Measurements from ENCODE around the gene PTGS2. TPM values are rescaled to one million over a fixed set of nuclear protein-coding genes. Genes with fewer than 3 reads are reported as not detected.

The PTGS2 gene
- total RNA-seq, 1 donor from 2014 or later: not detected

DNA sequence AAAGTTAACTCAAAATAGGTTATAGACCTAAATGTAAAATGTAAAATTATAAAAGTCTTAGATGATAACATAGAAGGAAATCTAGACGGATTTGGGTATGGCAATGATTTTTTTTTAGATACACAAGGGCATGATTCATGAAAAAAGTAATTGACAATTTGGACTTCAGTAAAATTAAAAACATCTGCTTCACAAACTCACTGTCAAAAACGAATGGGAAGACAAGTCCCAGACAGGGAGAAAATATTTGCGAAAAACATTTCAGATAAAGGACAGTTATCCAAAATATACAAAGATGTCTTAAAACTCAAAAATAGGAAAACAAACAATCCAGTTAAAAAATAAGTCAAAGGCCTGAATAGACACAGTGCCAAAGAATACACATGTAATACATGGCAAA is 9.7 kb upstream of the PTGS2 start:
- H3K4me1 Mint-ChIP-seq (ENCODE audit: low read depth, unreplicated experiment): no peaks in the 10 kb centered on the region
- no peaks in the 10 kb centered on the region for H3K9me3 Mint-ChIP-seq (ENCODE audit: unreplicated experiment)
- H3K36me3 Mint-ChIP-seq (ENCODE audit: unreplicated experiment): no peaks in the 10 kb centered on the region
- TF ChIP-seq, protein P1, sequence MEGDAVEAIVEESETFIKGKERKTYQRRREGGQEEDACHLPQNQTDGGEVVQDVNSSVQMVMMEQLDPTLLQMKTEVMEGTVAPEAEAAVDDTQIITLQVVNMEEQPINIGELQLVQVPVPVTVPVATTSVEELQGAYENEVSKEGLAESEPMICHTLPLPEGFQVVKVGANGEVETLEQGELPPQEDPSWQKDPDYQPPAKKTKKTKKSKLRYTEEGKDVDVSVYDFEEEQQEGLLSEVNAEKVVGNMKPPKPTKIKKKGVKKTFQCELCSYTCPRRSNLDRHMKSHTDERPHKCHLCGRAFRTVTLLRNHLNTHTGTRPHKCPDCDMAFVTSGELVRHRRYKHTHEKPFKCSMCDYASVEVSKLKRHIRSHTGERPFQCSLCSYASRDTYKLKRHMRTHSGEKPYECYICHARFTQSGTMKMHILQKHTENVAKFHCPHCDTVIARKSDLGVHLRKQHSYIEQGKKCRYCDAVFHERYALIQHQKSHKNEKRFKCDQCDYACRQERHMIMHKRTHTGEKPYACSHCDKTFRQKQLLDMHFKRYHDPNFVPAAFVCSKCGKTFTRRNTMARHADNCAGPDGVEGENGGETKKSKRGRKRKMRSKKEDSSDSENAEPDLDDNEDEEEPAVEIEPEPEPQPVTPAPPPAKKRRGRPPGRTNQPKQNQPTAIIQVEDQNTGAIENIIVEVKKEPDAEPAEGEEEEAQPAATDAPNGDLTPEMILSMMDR (IDR thresholded peaks at IDR 0.05; ENCODE audit: partially characterized antibody, unreplicated experiment): no peak
- H3K4me3 Mint-ChIP-seq (ENCODE audit: unreplicated experiment): no peak overlapping the region
- H3K27ac Mint-ChIP-seq (ENCODE audit: unreplicated experiment): no peak overlapping the region
- H3K27me3 Mint-ChIP-seq (ENCODE audit: unreplicated experiment): peaks cover 2% of the 10 kb centered on the region
- DNase-seq: no peak

DNA sequence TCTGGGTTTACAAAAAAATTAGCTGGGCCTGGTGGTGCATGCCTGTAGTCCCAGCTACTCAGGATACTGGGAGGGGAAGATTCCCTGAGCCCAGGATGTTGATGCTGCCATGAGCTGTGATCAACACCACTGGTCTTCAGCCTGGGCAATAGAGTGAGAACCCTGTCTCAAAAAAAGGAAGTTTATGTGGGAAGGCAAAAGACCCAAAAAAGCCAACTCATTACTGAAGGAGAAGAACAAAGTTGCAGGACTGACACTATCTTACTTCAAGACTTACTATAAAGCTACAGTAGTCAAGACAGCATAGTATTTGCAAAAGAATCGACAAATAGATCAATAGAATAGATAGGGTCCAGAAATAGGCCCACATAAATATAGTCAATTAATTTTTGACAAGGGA is 9.2 kb upstream of the PTGS2 start:
- TF ChIP-seq, protein P1 (IDR thresholded peaks at IDR 0.05; ENCODE audit: partially characterized antibody, unreplicated experiment): no peak
- H3K27ac Mint-ChIP-seq (ENCODE audit: unreplicated experiment): no peak overlapping the region
- no peaks in the 10 kb centered on the region for H3K36me3 Mint-ChIP-seq (ENCODE audit: unreplicated experiment)
- no peaks in the 10 kb centered on the region for H3K4me1 Mint-ChIP-seq (ENCODE audit: low read depth, unreplicated experiment)
- H3K9me3 Mint-ChIP-seq (ENCODE audit: unreplicated experiment): no peaks in the 10 kb centered on the region
- no peak for DNase-seq
- H3K27me3 Mint-ChIP-seq (ENCODE audit: unreplicated experiment): peaks cover 2% of the 10 kb centered on the region
- H3K4me3 Mint-ChIP-seq (ENCODE audit: unreplicated experiment): no peak overlapping the region

DNA sequence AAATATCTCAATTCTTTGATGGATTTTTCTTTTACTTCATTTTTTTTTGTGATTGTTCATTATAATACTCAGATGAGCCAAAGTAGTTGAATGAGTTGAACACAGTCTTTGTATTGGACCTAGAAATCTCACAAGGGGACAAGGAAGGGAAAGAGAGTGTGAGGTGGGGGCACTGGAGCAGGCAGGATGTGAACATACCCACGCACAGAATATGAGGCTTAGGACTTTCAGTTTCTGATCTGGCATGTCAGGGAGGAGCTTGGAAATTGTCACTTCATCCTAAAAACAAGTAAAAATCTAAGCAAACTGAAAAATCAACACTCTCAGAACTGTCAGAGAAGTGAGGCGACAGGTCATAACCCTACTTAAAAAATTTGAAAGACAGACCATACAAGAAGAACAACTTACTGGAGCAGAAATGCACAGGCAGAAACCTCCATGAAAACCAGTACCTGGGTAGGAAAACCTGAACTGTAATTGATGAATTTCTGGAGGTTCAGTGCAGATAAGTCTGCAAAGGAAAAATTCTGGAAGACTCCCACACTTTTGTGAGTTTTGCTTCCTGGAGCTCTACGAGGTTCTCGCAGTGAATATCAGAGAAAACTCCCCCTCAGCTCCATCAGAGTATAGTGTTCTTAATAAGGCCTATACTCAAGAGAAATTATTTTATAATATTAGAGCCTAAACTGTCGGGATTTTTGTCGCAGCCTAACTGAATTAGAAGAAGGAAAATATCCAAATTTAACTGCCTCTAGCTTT is 3.6 kb upstream of the PTGS2 start:
- H3K27ac Mint-ChIP-seq (ENCODE audit: unreplicated experiment): no peak overlapping the region
- peaks cover 6% of the 10 kb centered on the region for H3K27me3 Mint-ChIP-seq (ENCODE audit: unreplicated experiment)
- peaks cover 1% of the 10 kb centered on the region for H3K9me3 Mint-ChIP-seq (ENCODE audit: unreplicated experiment)
- TF ChIP-seq, protein P1 (IDR thresholded peaks at IDR 0.05; ENCODE audit: partially characterized antibody, unreplicated experiment): no peak
- no peaks in the 10 kb centered on the region for H3K4me1 Mint-ChIP-seq (ENCODE audit: low read depth, unreplicated experiment)
- H3K36me3 Mint-ChIP-seq (ENCODE audit: unreplicated experiment): no peaks in the 10 kb centered on the region
- no peak overlapping the region for H3K4me3 Mint-ChIP-seq (ENCODE audit: unreplicated experiment)
- no peak for DNase-seq

DNA sequence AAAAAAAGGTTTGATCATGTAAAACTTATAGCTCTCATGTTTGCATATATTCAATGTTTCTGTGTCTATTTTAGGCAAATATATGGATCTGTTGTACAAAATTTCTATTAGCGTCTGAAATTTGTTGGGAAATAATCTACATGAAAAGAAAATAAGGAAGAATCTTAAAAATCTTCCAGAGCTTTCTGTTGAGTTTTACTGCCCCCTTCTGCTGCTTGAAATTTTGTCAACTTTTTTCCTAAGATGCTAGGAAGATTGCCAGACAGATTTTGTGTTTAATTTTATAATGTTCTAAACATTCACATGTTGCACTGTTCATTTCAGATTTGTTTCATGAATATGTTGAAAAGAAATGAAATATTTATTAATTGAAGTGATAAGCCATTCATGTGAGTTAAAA is 2.5 kb upstream of the PTGS2 start:
- Mint-ChIP-seq H3K4me1 (ENCODE audit: low read depth, unreplicated experiment) (no peaks in the 10 kb centered on the region), H3K36me3 (ENCODE audit: unreplicated experiment) (no peaks in the 10 kb centered on the region), H3K27ac (ENCODE audit: unreplicated experiment) (no peak overlapping the region), H3K9me3 (ENCODE audit: unreplicated experiment) (peaks cover 1% of the 10 kb centered on the region), H3K27me3 (ENCODE audit: unreplicated experiment) (peaks cover 6% of the 10 kb centered on the region), H3K4me3 (ENCODE audit: unreplicated experiment) (no peak overlapping the region)
- DNase-seq: no peak
- TF ChIP-seq, protein P1 (IDR thresholded peaks at IDR 0.05; ENCODE audit: partially characterized antibody, unreplicated experiment): no peak

DNA sequence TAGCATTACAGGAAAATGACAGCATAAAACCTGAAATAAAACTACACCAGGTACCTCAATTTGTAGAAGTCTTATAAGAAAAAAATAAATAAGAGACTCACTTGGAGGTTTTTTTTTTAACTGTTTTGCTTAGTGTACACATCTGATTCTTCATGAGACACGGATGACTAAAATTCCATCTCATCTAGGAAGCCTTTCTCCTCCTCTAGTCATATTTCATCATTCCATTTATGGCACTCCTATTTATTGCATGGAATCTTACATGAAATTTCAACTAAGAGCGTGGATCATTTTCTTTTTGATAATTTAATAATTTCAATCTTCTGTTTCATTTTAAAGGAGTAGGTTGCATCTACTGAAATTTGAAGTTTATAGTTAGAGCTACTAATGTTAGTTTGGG is 1.6 kb upstream of the PTGS2 start:
- peaks cover 6% of the 10 kb centered on the region for H3K27me3 Mint-ChIP-seq (ENCODE audit: unreplicated experiment)
- no peaks in the 10 kb centered on the region for H3K36me3 Mint-ChIP-seq (ENCODE audit: unreplicated experiment)
- TF ChIP-seq, protein P1 (IDR thresholded peaks at IDR 0.05; ENCODE audit: partially characterized antibody, unreplicated experiment): no peak
- DNase-seq: no peak
- no peak overlapping the region for H3K4me3 Mint-ChIP-seq (ENCODE audit: unreplicated experiment)
- no peak overlapping the region for H3K27ac Mint-ChIP-seq (ENCODE audit: unreplicated experiment)
- no peaks in the 10 kb centered on the region for H3K4me1 Mint-ChIP-seq (ENCODE audit: low read depth, unreplicated experiment)
- H3K9me3 Mint-ChIP-seq (ENCODE audit: unreplicated experiment): peaks cover 1% of the 10 kb centered on the region

Data from glutamatergic neuron (in vitro differentiated cells).